ENCODE measurements around the gene DDX10. TPM values are rescaled to one million over a fixed set of nuclear protein-coding genes. Genes with fewer than 3 reads are reported as not detected.

Gene DDX10
- total RNA-seq, 4 donors from 2014 or later = 17.0 to 39.0 (median 34.3) TPM

DNA sequence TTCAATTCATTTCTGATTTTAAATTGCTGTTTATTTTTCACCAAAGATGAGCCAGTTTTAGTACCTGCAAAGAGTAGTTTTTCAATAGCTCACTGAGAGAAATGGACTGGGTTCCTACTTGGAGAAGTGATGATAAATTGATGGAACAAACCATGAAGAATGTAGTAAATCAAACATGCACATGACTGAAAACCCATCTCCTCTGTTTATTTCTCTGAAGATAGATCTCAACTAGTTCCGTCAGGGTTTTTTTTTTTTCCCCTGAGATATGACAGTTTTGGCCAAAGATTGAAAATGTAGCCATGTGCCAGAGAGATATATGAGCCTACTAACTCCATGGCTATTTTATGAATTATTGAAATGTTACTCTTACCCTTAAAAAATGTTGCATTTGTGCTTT, 239.6 kb downstream of the DDX10 start:
- peaks cover 6% of the 10 kb centered on the region in 2 donors for H3K4me1 ChIP-seq
- intact Hi-C loops (cut with DNase I) = no loop called here
- H3K27ac ChIP-seq = no peak overlapping the region
- H3K4me3 ChIP-seq (replicated peaks in 1 of 3) = no peak overlapping the region
- WGBS, 2 donors = 89 to 94% methylated on average over 1 of the region's 1 CpG
- no peaks in the 10 kb centered on the region for H3K36me3 ChIP-seq
- no peaks in the 10 kb centered on the region for H3K27me3 ChIP-seq
- DNase-seq = no peak
- no peaks in the 10 kb centered on the region for H3K9me3 ChIP-seq
- TF ChIP-seq POLR2A (IDR thresholded peaks at IDR 0.05) = no peak
- TF ChIP-seq, protein P1, sequence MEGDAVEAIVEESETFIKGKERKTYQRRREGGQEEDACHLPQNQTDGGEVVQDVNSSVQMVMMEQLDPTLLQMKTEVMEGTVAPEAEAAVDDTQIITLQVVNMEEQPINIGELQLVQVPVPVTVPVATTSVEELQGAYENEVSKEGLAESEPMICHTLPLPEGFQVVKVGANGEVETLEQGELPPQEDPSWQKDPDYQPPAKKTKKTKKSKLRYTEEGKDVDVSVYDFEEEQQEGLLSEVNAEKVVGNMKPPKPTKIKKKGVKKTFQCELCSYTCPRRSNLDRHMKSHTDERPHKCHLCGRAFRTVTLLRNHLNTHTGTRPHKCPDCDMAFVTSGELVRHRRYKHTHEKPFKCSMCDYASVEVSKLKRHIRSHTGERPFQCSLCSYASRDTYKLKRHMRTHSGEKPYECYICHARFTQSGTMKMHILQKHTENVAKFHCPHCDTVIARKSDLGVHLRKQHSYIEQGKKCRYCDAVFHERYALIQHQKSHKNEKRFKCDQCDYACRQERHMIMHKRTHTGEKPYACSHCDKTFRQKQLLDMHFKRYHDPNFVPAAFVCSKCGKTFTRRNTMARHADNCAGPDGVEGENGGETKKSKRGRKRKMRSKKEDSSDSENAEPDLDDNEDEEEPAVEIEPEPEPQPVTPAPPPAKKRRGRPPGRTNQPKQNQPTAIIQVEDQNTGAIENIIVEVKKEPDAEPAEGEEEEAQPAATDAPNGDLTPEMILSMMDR (IDR thresholded peaks at IDR 0.05) = no peak

DNA sequence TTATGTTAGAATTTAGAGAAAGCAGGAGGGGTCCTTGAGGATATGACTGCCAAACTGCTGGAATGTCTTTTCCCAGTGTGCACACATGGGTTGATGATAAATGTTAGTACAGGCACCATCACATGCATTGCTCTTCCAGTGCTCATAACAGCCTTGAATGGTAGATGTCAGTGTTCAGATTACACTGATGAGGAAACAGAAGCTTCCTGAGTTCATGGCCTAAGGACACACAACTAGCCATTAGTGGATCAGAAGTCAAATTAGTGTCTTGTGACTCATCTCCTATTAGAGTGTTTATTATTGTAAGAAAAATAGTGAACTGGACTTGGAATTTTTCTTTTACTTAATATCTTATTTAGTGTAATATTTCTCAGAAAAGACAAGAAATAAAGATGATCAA, 241.5 kb downstream of the DDX10 start:
- no peaks in the 10 kb centered on the region for H3K36me3 ChIP-seq
- H3K27me3 ChIP-seq = no peaks in the 10 kb centered on the region
- no peak for TF ChIP-seq POLR2A (IDR thresholded peaks at IDR 0.05)
- TF ChIP-seq, protein P1 (IDR thresholded peaks at IDR 0.05) = no peak
- H3K4me3 ChIP-seq (replicated peaks in 1 of 3) = no peak overlapping the region
- H3K4me1 ChIP-seq = peaks cover 6% of the 10 kb centered on the region in 2 donors
- intact Hi-C loops (cut with DNase I) = no loop called here
- no peak overlapping the region for H3K27ac ChIP-seq
- no peak for DNase-seq
- no peaks in the 10 kb centered on the region for H3K9me3 ChIP-seq

DNA sequence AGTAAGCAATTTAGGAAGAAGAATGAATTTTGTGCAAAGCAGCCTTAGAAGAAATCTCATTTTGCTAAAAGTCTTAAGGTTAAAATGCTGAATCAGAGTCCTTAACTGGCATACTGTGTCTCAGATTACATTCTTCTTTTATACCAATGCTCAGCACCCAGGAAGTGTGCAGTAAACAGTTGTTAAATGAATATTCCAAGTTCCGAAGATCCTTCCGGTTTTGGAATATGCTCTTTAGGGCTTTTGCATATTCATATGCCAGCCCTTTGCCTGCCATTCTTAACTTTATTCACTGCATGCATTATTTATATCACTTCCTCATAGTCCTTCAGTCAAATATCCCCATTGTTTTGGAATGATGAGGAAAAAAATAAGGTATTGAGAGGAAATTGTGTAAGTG, 242.0 kb downstream of the DDX10 start:
- Histone ChIP-seq H3K27me3 (no peaks in the 10 kb centered on the region), H3K9me3 (no peaks in the 10 kb centered on the region), H3K36me3 (no peaks in the 10 kb centered on the region), H3K27ac (no peak overlapping the region), H3K4me3 (replicated peaks in 1 of 3) (no peak overlapping the region), H3K4me1 (peaks cover 6% of the 10 kb centered on the region in 2 donors)
- intact Hi-C loops (cut with DNase I) = no loop called here
- DNase-seq = no peak
- WGBS, 2 donors = 68 to 79% methylated on average over 2 of the region's 2 CpGs
- no peak for TF ChIP-seq POLR2A (IDR thresholded peaks at IDR 0.05)
- TF ChIP-seq, protein P1 (IDR thresholded peaks at IDR 0.05) = no peak

DNA sequence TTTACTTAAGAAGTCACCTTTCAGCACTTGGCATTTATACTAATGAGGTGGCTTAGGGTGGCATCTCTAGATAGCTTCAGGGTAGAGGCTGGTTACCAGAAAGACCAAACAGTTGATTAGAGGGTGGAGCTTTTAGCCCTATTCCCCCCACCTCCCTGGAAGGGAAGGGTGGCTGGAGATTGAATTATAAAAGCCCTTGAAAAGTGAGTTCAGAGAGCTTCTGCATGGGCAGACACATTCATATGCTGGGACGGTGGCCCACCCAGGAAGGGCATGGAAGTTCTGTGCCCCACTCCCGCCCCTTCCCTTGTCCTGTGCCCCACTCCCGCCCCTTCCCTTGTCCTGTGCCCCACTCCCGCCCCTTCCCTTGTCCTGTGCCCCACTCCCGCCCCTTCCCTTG, 244.2 kb downstream of the DDX10 start:
- H3K36me3 ChIP-seq = no peaks in the 10 kb centered on the region
- H3K27ac ChIP-seq = no peak overlapping the region
- H3K4me1 ChIP-seq = peaks cover under 1 to 6% of the 10 kb centered on the region in 2 donors
- 95 to 96% methylated on average over 4 to 5 of the region's 5 CpGs for WGBS, 2 donors
- no peak for DNase-seq
- TF ChIP-seq, protein P1 (IDR thresholded peaks at IDR 0.05) = no peak
- no peak for TF ChIP-seq POLR2A (IDR thresholded peaks at IDR 0.05)
- H3K9me3 ChIP-seq = no peaks in the 10 kb centered on the region
- intact Hi-C loops (cut with DNase I) = no loop called here
- no peak overlapping the region for H3K4me3 ChIP-seq (replicated peaks in 1 of 3)
- no peaks in the 10 kb centered on the region for H3K27me3 ChIP-seq

DNA sequence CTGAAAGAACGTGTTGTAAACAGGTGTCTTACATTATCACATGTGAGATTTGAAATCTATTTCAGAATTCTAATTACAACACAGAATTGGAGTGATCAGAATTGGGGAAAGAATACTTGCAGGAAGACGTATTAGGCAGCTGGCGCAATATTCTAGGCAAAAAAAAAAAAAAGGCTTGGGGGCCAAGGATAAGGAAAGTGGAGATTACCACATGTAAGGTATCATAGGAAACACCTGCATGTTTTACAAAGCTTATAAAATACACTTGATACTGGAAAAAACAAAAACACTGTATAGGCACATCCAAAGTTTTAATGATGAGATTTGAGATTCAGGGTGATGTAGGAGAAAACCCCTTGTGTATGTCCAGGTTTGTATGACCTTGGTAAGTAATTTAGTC, 245.1 kb downstream of the DDX10 start:
- Histone ChIP-seq H3K9me3 (no peaks in the 10 kb centered on the region), H3K4me3 (replicated peaks in 1 of 3) (no peak overlapping the region), H3K36me3 (no peaks in the 10 kb centered on the region), H3K4me1 (peaks cover 0 to 6% of the 10 kb centered on the region in 2 donors), H3K27ac (no peak overlapping the region), H3K27me3 (no peaks in the 10 kb centered on the region)
- DNase-seq = no peak
- 95 to 97% methylated on average over 3 of the region's 3 CpGs for WGBS, 2 donors
- intact Hi-C loops (cut with DNase I) = no loop called here
- TF ChIP-seq, protein P1 (IDR thresholded peaks at IDR 0.05) = no peak
- no peak for TF ChIP-seq POLR2A (IDR thresholded peaks at IDR 0.05)
